ENCODE results near the gene UBA7. TPM values are rescaled to one million over a fixed set of nuclear protein-coding genes. Genes with fewer than 3 reads are reported as not detected.

The UBA7 gene
- total and polyA plus RNA-seq, 2 of the 8 experiments (the other 6 are each of a cell fraction or from before 2014, with no cell fraction given): 0.34 to 0.65 TPM

DNA sequence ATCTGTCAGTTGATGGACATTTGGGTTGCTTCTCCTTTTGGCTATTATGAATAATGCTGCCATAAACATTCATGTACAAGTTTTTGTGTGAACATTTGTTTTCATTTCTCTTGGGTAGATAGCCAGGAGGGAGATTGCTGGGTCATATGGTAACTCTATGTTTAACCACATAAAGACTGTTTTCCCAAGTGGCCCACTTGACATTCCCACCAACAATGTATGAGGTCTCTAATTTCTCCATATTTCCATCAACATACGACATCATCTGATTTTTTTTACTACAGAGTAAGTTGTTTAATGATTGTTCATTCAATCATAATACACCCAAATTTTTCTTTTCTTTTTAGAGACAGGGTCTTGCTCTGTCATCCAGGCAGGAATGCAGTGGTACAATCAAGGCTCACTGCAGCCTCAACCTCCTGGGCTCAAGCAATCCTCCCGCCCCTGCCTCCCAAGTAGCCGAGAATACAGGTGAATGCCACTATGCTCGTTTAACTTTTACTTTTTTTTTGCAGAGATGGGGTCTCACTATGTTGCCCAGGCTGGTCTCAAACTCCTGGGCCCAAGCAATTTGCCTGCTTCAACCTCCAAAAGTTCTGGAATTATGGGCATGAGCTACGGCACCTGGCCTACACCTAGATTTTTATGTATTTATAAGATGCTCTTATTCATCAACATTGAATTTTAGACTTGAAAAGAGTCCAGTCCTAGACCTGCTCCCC lies 34.2 kb downstream of the UBA7 start:
- CTCF ChIA-PET (ENCODE audit: partially characterized antibody): interaction anchor here (0.6 to 1.5 kb wide), 2 partner anchors 16 to 115 kb away, joined by 3 to 4 read pairs; no protein-coding TSS in a partner anchor
- POLR2A ChIA-PET (ENCODE audit: partially characterized antibody): interaction anchor here (0.6 to 3.3 kb wide), 4 partner anchors 10 to 180 kb away, joined by 3 to 8 read pairs (median 4); no protein-coding TSS in a partner anchor
- TF ChIP-seq SRF (IDR thresholded peaks at IDR 0.05; ENCODE audit: low read depth, low read length) (no peak), GABPA (IDR thresholded peaks at IDR 0.05; ENCODE audit: borderline replicate concordance, insufficient read depth, low read length) (no peak), POLR2AphosphoS5 (IDR thresholded peaks at IDR 0.05; ENCODE audit: low read depth, low read length) (no peak), SP4 (IDR thresholded peaks at IDR 0.05; ENCODE audit: low read length) (no peak), SUZ12 (IDR thresholded peaks at IDR 0.05; ENCODE audit: low read length) (no peak), CHD2 (IDR thresholded peaks at IDR 0.05; ENCODE audit: low read length) (no peak), TBP (IDR thresholded peaks at IDR 0.05; ENCODE audit: low read depth, low read length) (no peak), PHF8 (conservative IDR thresholded peaks at IDR 0.05; ENCODE audit: low read depth, low read length) (no peak), KDM4A (IDR thresholded peaks at IDR 0.05; ENCODE audit: low read depth, low read length, severe bottlenecking) (no peak), NRF1 (IDR thresholded peaks at IDR 0.05; ENCODE audit: low read depth, low read length) (no peak), TCF12 (IDR thresholded peaks at IDR 0.05; ENCODE audit: low read depth, low read length) (no peak), BACH1 (IDR thresholded peaks at IDR 0.05; ENCODE audit: low read length) (no peak)
- TF ChIP-seq, protein P1, sequence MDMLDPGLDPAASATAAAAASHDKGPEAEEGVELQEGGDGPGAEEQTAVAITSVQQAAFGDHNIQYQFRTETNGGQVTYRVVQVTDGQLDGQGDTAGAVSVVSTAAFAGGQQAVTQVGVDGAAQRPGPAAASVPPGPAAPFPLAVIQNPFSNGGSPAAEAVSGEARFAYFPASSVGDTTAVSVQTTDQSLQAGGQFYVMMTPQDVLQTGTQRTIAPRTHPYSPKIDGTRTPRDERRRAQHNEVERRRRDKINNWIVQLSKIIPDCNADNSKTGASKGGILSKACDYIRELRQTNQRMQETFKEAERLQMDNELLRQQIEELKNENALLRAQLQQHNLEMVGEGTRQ (IDR thresholded peaks at IDR 0.05; ENCODE audit: low read length): no peak

More for the DNA sequence above, 34.2 kb downstream of the UBA7 start:
- H2BK20ac ChIP-seq (ENCODE audit: low read length): no peak overlapping the region
- peaks cover 17% of the 10 kb centered on the region for H3K79me1 ChIP-seq (ENCODE audit: low read depth, low read length)
- no peak overlapping the region for H2AK5ac ChIP-seq (ENCODE audit: low read depth, low read length)
- H2BK12ac ChIP-seq (ENCODE audit: low read depth, low read length): no peak overlapping the region
- no peak for DNase-seq (ENCODE audit: low read depth in 1 of 2, low spot score in 2 of 2)
- no peak overlapping the region for H3K18ac ChIP-seq (ENCODE audit: extremely low read depth, low read length)
- no peak overlapping the region for H2BK15ac ChIP-seq (ENCODE audit: low read length)
- H3K9me3 ChIP-seq (ENCODE audit: insufficient read depth in 2 of 2, low read depth in 1 of 2, low read length in 1 of 2): no peaks in the 10 kb centered on the region
- no peak overlapping the region for H3K23ac ChIP-seq (ENCODE audit: insufficient read length)
- H3K14ac ChIP-seq (ENCODE audit: insufficient read length): no peak overlapping the region
- H2AFZ ChIP-seq (ENCODE audit: low read length): no peak overlapping the region
- H3K4me2 ChIP-seq (ENCODE audit: insufficient read depth in 1 of 2, low read depth in 2 of 2, low read length in 2 of 2): no peak overlapping the region
- H3K79me2 ChIP-seq (ENCODE audit: control insufficient read depth in 1 of 2, insufficient read depth in 2 of 2, low read length in 2 of 2): peaks cover 0 to 79% of the 10 kb centered on the region in 2 experiments; a peak in 3 of 4 replicates
- no peaks in the 10 kb centered on the region for H3K23me2 ChIP-seq (ENCODE audit: low read depth, low read length)
- no peaks in the 10 kb centered on the region for H3K4me1 ChIP-seq (replicated peaks in 1 of 4; ENCODE audit: control insufficient read depth in 3 of 4, insufficient read depth in 4 of 4, low read length in 3 of 4)
- H4K91ac ChIP-seq (replicated peaks; ENCODE audit: insufficient read length, low read length): no peak overlapping the region
- no peaks in the 10 kb centered on the region for H3K27me3 ChIP-seq (replicated peaks in 1 of 4; ENCODE audit: control insufficient read depth in 3 of 4, extremely low read depth in 1 of 4, insufficient read depth in 3 of 4, low read length in 3 of 4)
- H3K4ac ChIP-seq (replicated peaks; ENCODE audit: insufficient read length, low read depth, low read length): no peak overlapping the region
- no peak overlapping the region for H2BK120ac ChIP-seq (replicated peaks; ENCODE audit: low read depth, low read length)
- peaks cover 0 to 13% (median 3%) of the 10 kb centered on the region in 4 experiments; a peak in 6 of 8 replicates for H3K36me3 ChIP-seq (ENCODE audit: control insufficient read depth in 2 of 4, insufficient read depth in 4 of 4, low read length in 3 of 4)
- 91% methylated on average over 5 of the region's 5 CpGs; no CpG with 5 or more reads in 1 of the 2 experiments for WGBS, 2 experiments (ENCODE audit: extremely low coverage in 1 of 2, insufficient coverage in 1 of 2, insufficient read length in 1 of 2, insufficient replicate concordance in 2 of 2, low coverage in 1 of 2, low lambda C conversion rate in 2 of 2, missing lambda C conversion rate in 1 of 2)
- no peak for FAIRE-seq
- no peak overlapping the region for H2BK5ac ChIP-seq (ENCODE audit: low read depth, low read length)
- no peak overlapping the region for H3K4me3 ChIP-seq (ENCODE audit: extremely low read depth in 1 of 4, insufficient read depth in 2 of 4, low read depth in 3 of 4, low read length in 4 of 4)
- no peak overlapping the region for H3K9ac ChIP-seq (replicated peaks in 1 of 4; ENCODE audit: extremely low read depth in 1 of 4, low read depth in 3 of 4, low read length in 3 of 4)
- no peak overlapping the region for H3K56ac ChIP-seq (replicated peaks; ENCODE audit: insufficient read length, low read depth, low read length)
- peaks cover 6 to 8% of the 10 kb centered on the region in 2 experiments for H4K20me1 ChIP-seq (replicated peaks in 1 of 2; ENCODE audit: control insufficient read depth in 1 of 2, insufficient read depth in 2 of 2, low read length in 2 of 2)
- H4K5ac ChIP-seq (ENCODE audit: insufficient read length, low read depth, low read length): no peak overlapping the region
- H4K8ac ChIP-seq (ENCODE audit: extremely low read depth, insufficient read depth, low read length): no peak overlapping the region
- H3K27ac ChIP-seq (ENCODE audit: low read depth, low read length): no peak overlapping the region
